SK-N-SH (cell line): ENCODE results near the gene OVOL3. TPM values are rescaled to one million over a fixed set of nuclear protein-coding genes. Genes with fewer than 3 reads are reported as not detected.

Experiments
- CTCF ChIA-PET: fragments of 300-600, 350-600 bp; formaldehyde crosslinking; extraction: SDS; loops from one replicate; lab custom pipeline; 2021; lab: Yijun Ruan, JAX
- POLR2A ChIA-PET: fragments of 350-600 bp; sonication (Branson Sonifier 250); formaldehyde crosslinking; extraction: SDS; loops from one replicate; lab custom pipeline; 2020; ENCODE audit warnings: antibody characterized with exemption, inconsistent platforms; lab: Yijun Ruan, JAX
- DNase-seq: peaks from one replicate; pipeline ENCODE4 v3.0.0; 2012
- H2AFZ ChIP-seq: fragments of 200-600 bp; sonication (generic); 2 replicates; pipeline ENCODE4 v1.8.1; 2016; ENCODE audit warnings: antibody characterized with exemption, mild to moderate bottlenecking, low read depth
- H3F3A ChIP-seq: fragments of 200-600 bp; sonication (generic); replicated peaks from 2 replicates; pipeline ENCODE3; 2016; ENCODE audit warnings: antibody characterized with exemption, mild to moderate bottlenecking; ENCODE audit not compliant: insufficient read depth
- H3K27ac ChIP-seq, 2 experiments: fragments of 200-500 bp in 1 of 2; fragments of 200-600 bp in 1 of 2; sonication (Bioruptor generic) in 1 of 2; sonication (generic), shearing (Covaris generic) in 1 of 2; 2 replicates each; pipeline versions ENCODE4 v1.5.1 to v1.6.1; 2014 to 2016; ENCODE audit warnings: low read depth in 2 of 2, inconsistent platforms in 1 of 2, low read length in 1 of 2, mild to moderate bottlenecking in 1 of 2, mixed read lengths in 1 of 2
- H3K27me3 ChIP-seq: fragments of 200-600 bp; sonication (generic), shearing (Covaris generic); 2 replicates; pipeline ENCODE4 v1.6.1; 2016; ENCODE audit warnings: mixed run types; ENCODE audit not compliant: insufficient read depth
- H3K36me3 ChIP-seq, 2 experiments: fragments of 200-500 bp in 1 of 2; fragments of 200-600 bp in 1 of 2; sonication (Bioruptor generic) in 1 of 2; sonication (generic) in 1 of 2; replicated peaks in 1 of 2; 2 replicates each; pipeline versions ENCODE3 to v1.5.1; 2014 to 2016; ENCODE audit warnings: low read length in 1 of 2, mild to moderate bottlenecking in 1 of 2; ENCODE audit not compliant: insufficient read depth in 2 of 2, control insufficient read depth in 1 of 2
- H3K4me1 ChIP-seq, 2 experiments: fragments of 200-500 bp in 1 of 2; fragments of 200-600 bp in 1 of 2; sonication (Bioruptor generic) in 1 of 2; sonication (generic), shearing (Covaris generic) in 1 of 2; 2 replicates each; pipeline versions ENCODE4 v1.5.1 to v1.6.1; 2014 to 2016; ENCODE audit warnings: low read depth in 1 of 2, low read length in 1 of 2, mixed run types in 1 of 2; ENCODE audit not compliant: insufficient read depth in 2 of 2, control insufficient read depth in 1 of 2
- H3K4me2 ChIP-seq: fragments of 200-600 bp; sonication (generic), shearing (Covaris generic); 2 replicates; pipeline ENCODE4 v1.6.1; 2017; ENCODE audit warnings: mixed run types
- H3K4me3 ChIP-seq, 2 experiments: fragments of 200-500 bp in 1 of 2; fragments of 200-600 bp in 1 of 2; sonication (Bioruptor generic) in 1 of 2; sonication (generic), shearing (Covaris generic) in 1 of 2; 2 replicates each; pipeline versions ENCODE4 v1.5.1 to v1.8.1; 2014 to 2016; ENCODE audit warnings: low read depth in 2 of 2, inconsistent platforms in 1 of 2, low read length in 1 of 2, mild to moderate bottlenecking in 1 of 2, mixed read lengths in 1 of 2, moderate library complexity in 1 of 2
- H3K79me2 ChIP-seq: fragments of 200-600 bp; sonication (generic); 2 replicates; pipeline ENCODE4 v1.8.1; 2017; ENCODE audit warnings: mild to moderate bottlenecking; ENCODE audit not compliant: insufficient read depth
- H3K9ac ChIP-seq: fragments of 200-600 bp; sonication (generic); 2 replicates; pipeline ENCODE4 v1.6.1; 2017; ENCODE audit warnings: mixed run types
- H3K9me2 ChIP-seq: fragments of 200-600 bp; sonication (generic); 2 replicates; pipeline ENCODE4 v1.6.1; 2017; ENCODE audit warnings: mixed run types
- H3K9me3 ChIP-seq: fragments of 200-600 bp; sonication (generic); 2 replicates; pipeline ENCODE4 v1.6.1; 2017; ENCODE audit warnings: mixed run types, mild to moderate bottlenecking, moderate library complexity
- H4K20me1 ChIP-seq: fragments of 200-600 bp; sonication (generic); 2 replicates; pipeline ENCODE4 v1.6.1; 2017; ENCODE audit warnings: mild to moderate bottlenecking, mixed run types; ENCODE audit not compliant: insufficient read depth
- CHD2 ChIP-seq: fragments of 150-350 bp; IDR thresholded peaks from 2 replicates; pipeline ENCODE4 v1.6.1; 2018; ENCODE audit warnings: low read length; ENCODE audit not compliant: partially characterized antibody
- ELF1 ChIP-seq: IDR thresholded peaks from 2 replicates; pipeline ENCODE4 v1.4.0; 2012
- EP300 ChIP-seq, 2 experiments: IDR thresholded peaks; 2 replicates each; pipeline versions ENCODE4 v1.4.0 to v1.6.1; 2012; ENCODE audit warnings: borderline replicate concordance in 1 of 2, low read depth in 1 of 2, low read length in 1 of 2
- FOSL2 ChIP-seq: IDR thresholded peaks from 2 replicates; pipeline ENCODE4 v1.4.0; 2012; ENCODE audit warnings: low read depth, mild to moderate bottlenecking, moderate library complexity, borderline replicate concordance
- FOXJ3 ChIP-seq: sonication (generic); formaldehyde crosslinking; IDR thresholded peaks from 2 replicates; pipeline ENCODE4 v1.5.1; 2020; ENCODE audit warnings: mild to moderate bottlenecking, missing genetic modification reagents
- MEF2A ChIP-seq: IDR thresholded peaks from 2 replicates; pipeline ENCODE4 v1.4.0; 2012; ENCODE audit warnings: low read depth, borderline replicate concordance
- NFIC ChIP-seq: IDR thresholded peaks from 2 replicates; pipeline ENCODE4 v1.4.0; 2012; ENCODE audit warnings: borderline replicate concordance
- NRF1 ChIP-seq: IDR thresholded peaks from 2 replicates; pipeline ENCODE4 v1.6.1; 2012; ENCODE audit warnings: low read depth, mild to moderate bottlenecking, low read length
- POLR2AphosphoS5 ChIP-seq: IDR thresholded peaks from 2 replicates; pipeline ENCODE4 v1.6.1; 2012; ENCODE audit warnings: low read depth, low read length
- RAD21 ChIP-seq: IDR thresholded peaks from 2 replicates; pipeline ENCODE4 v1.6.1; 2012; ENCODE audit warnings: mild to moderate bottlenecking, low read length
- RCOR1 ChIP-seq: fragments of 150-350 bp; IDR thresholded peaks from 2 replicates; pipeline ENCODE4 v1.6.1; 2017; ENCODE audit warnings: antibody characterized with exemption, low read length
- RFX5 ChIP-seq: IDR thresholded peaks from 2 replicates; pipeline ENCODE4 v1.6.1; 2012; ENCODE audit warnings: mild to moderate bottlenecking, improper control_type of control experiment, low read length
- TCF12 ChIP-seq: IDR thresholded peaks from 2 replicates; pipeline ENCODE4 v1.4.0; 2012
- TEAD4 ChIP-seq: IDR thresholded peaks from 2 replicates; pipeline ENCODE4 v1.4.0; 2012; ENCODE audit warnings: mild to moderate bottlenecking, borderline replicate concordance; ENCODE audit not compliant: insufficient read depth
- YY1 ChIP-seq: IDR thresholded peaks from 2 replicates; pipeline ENCODE4 v1.4.0; 2012; ENCODE audit warnings: low read depth, mild to moderate bottlenecking
- WGBS: methylation state at CpG from one replicate; pipeline ENCODE4 v1.1.6; 2017; ENCODE audit warnings: low lambda C conversion rate; 5-methylcytosine and 5-hydroxymethylcytosine counted together
- polyA plus RNA-seq, 3 experiments: library from polyadenylated mRNA; depleted of rRNA; stranded (reverse); fragments of >200 nt; gene quantifications; 2 replicates each; pipeline ENCODE4 v1.2.3, GENCODE V29; 2012
- TF ChIP-seq, protein P1 (sequence below): fragments of 150-350 bp; IDR thresholded peaks from 2 replicates; pipeline ENCODE4 v1.6.1; 2016; ENCODE audit warnings: mild to moderate bottlenecking, low read depth, low read length
- TF ChIP-seq, protein P2 (sequence below): IDR thresholded peaks from 2 replicates; pipeline ENCODE4 v1.4.0; 2012; ENCODE audit warnings: low read depth
- TF ChIP-seq, protein P3 (sequence below): IDR thresholded peaks from 2 replicates; pipeline ENCODE4; 2012
- TF ChIP-seq, protein P4 (sequence below): IDR thresholded peaks from 2 replicates; pipeline ENCODE4 v1.4.0; 2012; ENCODE audit warnings: low read depth, borderline replicate concordance

The OVOL3 gene
- polyA plus RNA-seq, 1 of the 3 experiments (the other 2 are of a cell fraction): not detected

DNA sequence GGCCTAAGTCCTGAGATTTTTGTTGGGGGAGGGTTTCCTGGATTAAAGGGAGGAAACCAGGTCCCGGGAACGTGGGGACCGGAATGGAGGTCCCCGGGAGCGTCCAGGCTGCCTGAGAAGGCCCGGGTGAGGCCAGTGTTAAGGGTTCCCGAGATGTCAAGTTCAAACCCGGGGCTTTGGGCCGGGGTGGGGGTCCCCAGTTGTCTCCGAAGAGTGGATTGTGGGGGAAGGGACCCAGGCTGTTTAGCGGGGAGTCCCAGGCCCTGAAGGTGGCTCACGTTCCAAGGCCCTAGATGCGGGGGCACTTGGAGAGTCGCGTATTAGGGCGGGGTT lies 41.0 kb downstream of the OVOL3 start:
- no peaks in the 10 kb centered on the region for H3K9me3 ChIP-seq
- ChIA-PET CTCF (interaction anchor here (1.1 kb wide), 1 partner anchor 18 kb away, joined by 5 read pairs; no protein-coding TSS in a partner anchor), POLR2A (no interaction called here)
- no peaks in the 10 kb centered on the region for H3K9me2 ChIP-seq
- no peak overlapping the region for H3K4me2 ChIP-seq
- peaks cover 10% of the 10 kb centered on the region for H3F3A ChIP-seq
- no peak overlapping the region for H3K4me3 ChIP-seq
- no peak overlapping the region for H3K27ac ChIP-seq
- WGBS: 95% methylated on average over 16 of the region's 16 CpGs
- H3K9ac ChIP-seq: no peak overlapping the region
- DNase-seq: no peak
- TF ChIP-seq FOSL2: no peak
- TF ChIP-seq EP300 (IDR thresholded peaks at IDR 0.05; ENCODE audit: borderline replicate concordance in 1 of 2, low read depth in 1 of 2, low read length in 1 of 2): no peak
- TF ChIP-seq ELF1: no peak
- TF ChIP-seq, protein P1, sequence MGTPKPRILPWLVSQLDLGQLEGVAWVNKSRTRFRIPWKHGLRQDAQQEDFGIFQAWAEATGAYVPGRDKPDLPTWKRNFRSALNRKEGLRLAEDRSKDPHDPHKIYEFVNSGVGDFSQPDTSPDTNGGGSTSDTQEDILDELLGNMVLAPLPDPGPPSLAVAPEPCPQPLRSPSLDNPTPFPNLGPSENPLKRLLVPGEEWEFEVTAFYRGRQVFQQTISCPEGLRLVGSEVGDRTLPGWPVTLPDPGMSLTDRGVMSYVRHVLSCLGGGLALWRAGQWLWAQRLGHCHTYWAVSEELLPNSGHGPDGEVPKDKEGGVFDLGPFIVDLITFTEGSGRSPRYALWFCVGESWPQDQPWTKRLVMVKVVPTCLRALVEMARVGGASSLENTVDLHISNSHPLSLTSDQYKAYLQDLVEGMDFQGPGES: no peak
- TF ChIP-seq YY1: no peak
- TF ChIP-seq NFIC: no peak
- no peak for TF ChIP-seq MEF2A
- TF ChIP-seq, protein P2, sequence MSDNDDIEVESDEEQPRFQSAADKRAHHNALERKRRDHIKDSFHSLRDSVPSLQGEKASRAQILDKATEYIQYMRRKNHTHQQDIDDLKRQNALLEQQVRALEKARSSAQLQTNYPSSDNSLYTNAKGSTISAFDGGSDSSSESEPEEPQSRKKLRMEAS: no peak
- TF ChIP-seq RCOR1: no peak
- TF ChIP-seq FOXJ3: no peak
- TF ChIP-seq TEAD4: no peak
- TF ChIP-seq TCF12: no peak
- TF ChIP-seq RFX5: no peak
- no peak for TF ChIP-seq CHD2
- TF ChIP-seq, protein P3, sequence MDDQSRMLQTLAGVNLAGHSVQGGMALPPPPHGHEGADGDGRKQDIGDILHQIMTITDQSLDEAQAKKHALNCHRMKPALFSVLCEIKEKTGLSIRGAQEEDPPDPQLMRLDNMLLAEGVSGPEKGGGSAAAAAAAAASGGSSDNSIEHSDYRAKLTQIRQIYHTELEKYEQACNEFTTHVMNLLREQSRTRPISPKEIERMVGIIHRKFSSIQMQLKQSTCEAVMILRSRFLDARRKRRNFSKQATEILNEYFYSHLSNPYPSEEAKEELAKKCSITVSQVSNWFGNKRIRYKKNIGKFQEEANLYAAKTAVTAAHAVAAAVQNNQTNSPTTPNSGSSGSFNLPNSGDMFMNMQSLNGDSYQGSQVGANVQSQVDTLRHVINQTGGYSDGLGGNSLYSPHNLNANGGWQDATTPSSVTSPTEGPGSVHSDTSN: no peak
- TF ChIP-seq, protein P4, sequence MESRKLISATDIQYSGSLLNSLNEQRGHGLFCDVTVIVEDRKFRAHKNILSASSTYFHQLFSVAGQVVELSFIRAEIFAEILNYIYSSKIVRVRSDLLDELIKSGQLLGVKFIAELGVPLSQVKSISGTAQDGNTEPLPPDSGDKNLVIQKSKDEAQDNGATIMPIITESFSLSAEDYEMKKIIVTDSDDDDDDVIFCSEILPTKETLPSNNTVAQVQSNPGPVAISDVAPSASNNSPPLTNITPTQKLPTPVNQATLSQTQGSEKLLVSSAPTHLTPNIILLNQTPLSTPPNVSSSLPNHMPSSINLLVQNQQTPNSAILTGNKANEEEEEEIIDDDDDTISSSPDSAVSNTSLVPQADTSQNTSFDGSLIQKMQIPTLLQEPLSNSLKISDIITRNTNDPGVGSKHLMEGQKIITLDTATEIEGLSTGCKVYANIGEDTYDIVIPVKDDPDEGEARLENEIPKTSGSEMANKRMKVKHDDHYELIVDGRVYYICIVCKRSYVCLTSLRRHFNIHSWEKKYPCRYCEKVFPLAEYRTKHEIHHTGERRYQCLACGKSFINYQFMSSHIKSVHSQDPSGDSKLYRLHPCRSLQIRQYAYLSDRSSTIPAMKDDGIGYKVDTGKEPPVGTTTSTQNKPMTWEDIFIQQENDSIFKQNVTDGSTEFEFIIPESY: no peak
- TF ChIP-seq NRF1: no peak
- TF ChIP-seq POLR2AphosphoS5: no peak
- TF ChIP-seq RAD21: no peak
- TF ChIP-seq, all 33 proteins: peak for 0
- no peak overlapping the region for H2AFZ ChIP-seq
- H3K36me3 ChIP-seq: peaks cover 17 to 31% of the 10 kb centered on the region in 2 experiments
- H4K20me1 ChIP-seq: 0 out of 2 replicates have a peak, but pooled peaks cover 2% of the 10 kb centered on the region
- H3K79me2 ChIP-seq: peaks cover 6% of the 10 kb centered on the region; the same call in 1 of the 2 replicates
- no peaks in the 10 kb centered on the region for H3K27me3 ChIP-seq
- H3K4me1 ChIP-seq: no peaks in the 10 kb centered on the region
